ENCODE results near the gene DNPH1. TPM values are rescaled to one million over a fixed set of nuclear protein-coding genes. Genes with fewer than 3 reads are reported as not detected.

DNPH1 gene
- total and polyA plus RNA-seq, 2 of the 8 experiments (the other 6 are each of a cell fraction or from before 2014, with no cell fraction given) = 33.9 to 134 TPM

GRCh38 chr6:43186019-43186418, 43.3 kb downstream of the DNPH1 start (continued):
- TF ChIP-seq CHD7 (IDR thresholded peaks at IDR 0.05; ENCODE audit: insufficient replicate concordance, low read length) = no peak
- TF ChIP-seq BCL11A (IDR thresholded peaks at IDR 0.05; ENCODE audit: low read depth in 2 of 2, low read length in 2 of 2) = no peak
- no peak for TF ChIP-seq KDM4A (IDR thresholded peaks at IDR 0.05; ENCODE audit: low read depth, low read length, severe bottlenecking)
- no peak for TF ChIP-seq SIRT6 (IDR thresholded peaks at IDR 0.05; ENCODE audit: low read length)
- TF ChIP-seq TAF1 (IDR thresholded peaks at IDR 0.05; ENCODE audit: low read depth, low read length) = no peak
- TF ChIP-seq PHF8 (conservative IDR thresholded peaks at IDR 0.05; ENCODE audit: low read depth, low read length) = no peak
- TF ChIP-seq YY1 (IDR thresholded peaks at IDR 0.05; ENCODE audit: low read depth, low read length) = no peak
- no peak for TF ChIP-seq NANOG (IDR thresholded peaks at IDR 0.05; ENCODE audit: insufficient read depth, low read depth, low read length, poor library complexity, severe bottlenecking)
- TF ChIP-seq JUN (IDR thresholded peaks at IDR 0.05; ENCODE audit: low read depth, low read length) = no peak
- no peak for TF ChIP-seq TEAD4 (IDR thresholded peaks at IDR 0.05; ENCODE audit: low read depth, low read length)
- no peak for TF ChIP-seq SIN3A (conservative IDR thresholded peaks at IDR 0.05 in 1 of 2, IDR thresholded peaks at IDR 0.05 in 1 of 2; ENCODE audit: low read depth in 1 of 2, low read length in 2 of 2)
- no peak for TF ChIP-seq RBBP5 (IDR thresholded peaks at IDR 0.05; ENCODE audit: borderline replicate concordance, low read depth, low read length)
